ENCODE data around the gene PDGFC.

The PDGFC gene

GRCh38 chr4:156837625-156838345 lies 133.8 kb downstream of the PDGFC start:
- no peak for DNase-seq (ENCODE audit: extremely low read depth in 1 of 2, low read depth in 1 of 2)

GRCh38 chr4:156832886-156833285 lies 138.7 kb downstream of the PDGFC start:
- DNase-seq (ENCODE audit: extremely low read depth in 1 of 2, low read depth in 1 of 2), result no peak

GRCh38 chr4:156830351-156830750 lies 141.2 kb downstream of the PDGFC start:
- no peak for DNase-seq (ENCODE audit: extremely low read depth in 1 of 2, low read depth in 1 of 2)

- no peak for DNase-seq (ENCODE audit: extremely low read depth in 1 of 2, low read depth in 1 of 2)
Observed at GRCh38 chr4:156829201-156829873, 142.3 kb downstream of the PDGFC start.

GRCh38 chr4:156827519-156827918 lies 144.1 kb downstream of the PDGFC start:
- no peak for DNase-seq (ENCODE audit: extremely low read depth in 1 of 2, low read depth in 1 of 2)

- no peak for DNase-seq (ENCODE audit: extremely low read depth in 1 of 2, low read depth in 1 of 2)
Observed at GRCh38 chr4:156825074-156825473, 146.5 kb downstream of the PDGFC start.

GRCh38 chr4:156824451-156825060 lies 147.0 kb downstream of the PDGFC start:
- DNase-seq (ENCODE audit: extremely low read depth in 1 of 2, low read depth in 1 of 2), result no peak

DNA sequence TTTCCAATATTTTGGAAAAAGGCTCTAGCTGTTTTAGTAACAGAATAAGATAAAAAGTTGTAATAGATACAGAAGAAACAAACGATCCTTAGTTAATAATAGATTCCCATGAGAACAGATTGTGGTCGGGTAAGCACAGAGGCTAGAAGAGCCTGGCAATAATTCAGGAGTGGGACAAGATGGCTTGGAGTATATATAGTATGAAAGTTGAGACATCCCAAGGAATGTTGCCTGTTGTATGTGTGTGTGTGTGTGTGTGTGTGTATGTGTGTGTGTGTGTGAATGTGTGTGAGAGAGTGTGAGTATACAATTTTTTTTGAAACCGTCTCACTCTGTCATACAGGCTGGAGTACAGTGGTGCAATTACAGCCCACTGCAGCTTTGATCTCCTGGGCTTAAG lies 150.7 kb downstream of the PDGFC start:
- no peak for DNase-seq (ENCODE audit: extremely low read depth in 1 of 2, low read depth in 1 of 2)

- no peak for DNase-seq (ENCODE audit: extremely low read depth in 1 of 2, low read depth in 1 of 2)
Observed at GRCh38 chr4:156816360-156816755, 155.2 kb downstream of the PDGFC start.

GRCh38 chr4:156815717-156816359 lies 155.8 kb downstream of the PDGFC start:
- DNase-seq (ENCODE audit: extremely low read depth in 1 of 2, low read depth in 1 of 2), result no peak

- DNase-seq (ENCODE audit: extremely low read depth in 1 of 2, low read depth in 1 of 2), result no peak
Observed at GRCh38 chr4:156811963-156812362, 159.6 kb downstream of the PDGFC start.

GRCh38 chr4:156811286-156811685 lies 160.3 kb downstream of the PDGFC start:
- DNase-seq (ENCODE audit: extremely low read depth in 1 of 2, low read depth in 1 of 2), result no peak

- DNase-seq (ENCODE audit: extremely low read depth in 1 of 2, low read depth in 1 of 2), result no peak
Observed at GRCh38 chr4:156805696-156806095, 165.9 kb downstream of the PDGFC start.

DNA sequence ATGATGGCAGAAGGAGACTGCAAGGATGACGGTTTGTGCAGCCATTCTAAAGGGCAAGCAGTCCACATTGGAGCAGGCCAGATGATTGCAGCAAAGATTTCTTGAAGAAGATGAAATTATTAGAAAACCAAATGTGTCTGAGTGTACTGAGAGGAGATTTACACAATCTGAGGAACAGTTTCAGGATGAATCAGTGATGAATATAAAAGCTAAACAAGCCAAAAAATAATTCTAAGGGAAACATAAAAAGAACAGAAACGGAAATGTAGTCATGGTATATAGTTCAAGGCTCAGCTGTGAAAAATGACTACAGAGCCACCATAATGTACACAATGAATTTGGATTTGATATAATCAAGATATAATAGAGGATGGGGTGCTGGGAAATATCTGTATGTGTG lies 168.5 kb downstream of the PDGFC start:
- no peak for DNase-seq (ENCODE audit: extremely low read depth in 1 of 2, low read depth in 1 of 2)

GRCh38 chr4:156800463-156800862 lies 171.1 kb downstream of the PDGFC start:
- DNase-seq (ENCODE audit: extremely low read depth in 1 of 2, low read depth in 1 of 2), result no peak

DNA sequence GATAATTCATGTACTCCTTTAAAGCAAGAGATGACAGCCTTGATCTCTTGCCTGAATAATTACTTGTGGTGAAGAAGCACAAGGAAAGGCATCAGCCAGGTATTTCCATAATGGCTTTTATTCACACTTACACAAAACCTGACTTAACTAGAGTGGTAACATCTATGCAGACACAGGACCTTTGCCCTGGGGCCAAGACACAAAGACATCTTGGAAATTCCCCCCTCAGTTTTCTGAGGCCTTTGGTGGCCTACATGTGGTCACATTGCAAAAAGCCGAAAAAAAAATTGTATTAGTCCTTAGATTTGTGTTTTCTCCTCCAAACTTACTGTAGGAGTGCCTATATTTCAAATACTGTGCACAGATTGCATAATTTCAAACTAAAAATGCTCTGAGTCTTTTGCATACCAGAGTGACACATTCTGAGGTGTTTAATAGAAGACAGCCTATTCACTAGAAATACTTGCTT lies 172.4 kb downstream of the PDGFC start:
- DNase-seq (ENCODE audit: extremely low read depth in 1 of 2, low read depth in 1 of 2), result no peak

DNA sequence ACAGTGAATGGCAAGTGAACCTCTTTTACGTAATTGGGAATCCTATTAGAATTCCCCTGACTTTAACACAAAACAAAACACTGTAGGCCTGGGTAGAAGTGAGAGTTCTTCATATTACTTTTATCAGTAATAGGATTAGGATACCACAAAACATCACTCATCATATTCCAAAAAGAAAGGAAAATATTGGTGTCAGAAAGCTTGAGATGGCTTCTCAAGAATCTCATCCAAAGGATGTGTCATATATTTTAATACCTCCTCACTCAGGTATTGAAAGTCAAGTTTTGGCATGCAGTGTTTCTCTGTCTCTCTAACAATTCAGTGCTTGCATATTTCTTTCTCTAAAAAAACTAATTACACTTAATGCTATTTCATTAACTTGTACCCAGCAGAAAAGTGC lies 173.2 kb downstream of the PDGFC start:
- no peak for DNase-seq (ENCODE audit: extremely low read depth in 1 of 2, low read depth in 1 of 2)

DNA sequence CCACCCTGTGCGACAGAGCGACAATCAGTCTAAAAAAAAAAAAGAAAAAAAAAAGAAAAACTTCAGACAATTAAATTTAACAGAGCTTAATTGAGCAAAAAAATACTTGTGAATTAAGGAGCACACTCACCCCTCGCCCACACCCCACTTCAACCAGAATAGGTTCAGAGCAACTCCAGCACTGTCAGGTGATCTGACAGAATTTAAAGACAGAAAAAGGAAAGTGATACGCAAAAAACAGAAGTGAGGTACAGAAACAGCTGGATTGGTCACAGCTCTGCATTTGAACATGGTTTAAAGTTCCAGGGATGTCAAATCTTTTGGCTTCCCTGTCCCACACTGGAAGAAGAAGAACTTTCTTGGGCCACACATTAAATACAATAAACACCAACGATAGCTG lies 174.4 kb downstream of the PDGFC start:
- DNase-seq (ENCODE audit: extremely low read depth in 1 of 2, low read depth in 1 of 2), result no peak

GRCh38 chr4:156795727-156796126 lies 175.9 kb downstream of the PDGFC start:
- no peak for DNase-seq (ENCODE audit: extremely low read depth in 1 of 2, low read depth in 1 of 2)

- no peak for DNase-seq (ENCODE audit: extremely low read depth in 1 of 2, low read depth in 1 of 2)
Observed at GRCh38 chr4:156794863-156795262, 176.7 kb downstream of the PDGFC start.

DNA sequence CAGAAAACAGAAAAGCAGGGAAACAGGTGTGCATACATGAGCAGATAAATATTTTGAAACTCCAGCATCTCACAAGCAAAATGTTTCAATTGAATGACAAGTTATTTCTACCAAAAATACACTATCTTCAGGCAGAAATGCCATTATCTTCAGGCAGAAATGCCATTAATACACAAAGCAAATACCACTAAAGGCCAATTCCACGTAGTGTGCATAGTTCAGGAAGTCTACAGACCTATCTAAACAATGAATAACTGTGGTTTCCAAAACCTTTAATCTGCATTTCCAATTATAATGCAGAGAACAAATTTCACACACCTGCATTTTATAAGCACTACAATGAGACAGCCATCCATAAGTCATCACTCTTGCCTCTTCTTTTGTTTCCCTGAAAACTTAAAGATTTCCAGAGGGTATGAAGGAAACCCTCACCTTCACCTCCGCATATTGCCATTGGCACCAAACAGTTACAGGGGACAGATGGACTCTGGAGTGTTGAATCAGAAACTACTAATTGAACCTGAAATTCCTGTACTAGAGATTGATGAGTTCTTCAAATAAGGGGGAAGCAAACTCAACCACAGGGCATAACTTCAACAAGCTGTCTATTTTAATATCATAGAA lies 179.0 kb downstream of the PDGFC start:
- DNase-seq (ENCODE audit: extremely low read depth in 1 of 2, low read depth in 1 of 2), result no peak

Measured in activated CD8-positive, alpha-beta memory T cell treated with anti-CD3 and anti-CD28 coated beads for 1 hour (primary cell).